ENCODE measurements around the gene QRICH1.

QRICH1 gene

DNA sequence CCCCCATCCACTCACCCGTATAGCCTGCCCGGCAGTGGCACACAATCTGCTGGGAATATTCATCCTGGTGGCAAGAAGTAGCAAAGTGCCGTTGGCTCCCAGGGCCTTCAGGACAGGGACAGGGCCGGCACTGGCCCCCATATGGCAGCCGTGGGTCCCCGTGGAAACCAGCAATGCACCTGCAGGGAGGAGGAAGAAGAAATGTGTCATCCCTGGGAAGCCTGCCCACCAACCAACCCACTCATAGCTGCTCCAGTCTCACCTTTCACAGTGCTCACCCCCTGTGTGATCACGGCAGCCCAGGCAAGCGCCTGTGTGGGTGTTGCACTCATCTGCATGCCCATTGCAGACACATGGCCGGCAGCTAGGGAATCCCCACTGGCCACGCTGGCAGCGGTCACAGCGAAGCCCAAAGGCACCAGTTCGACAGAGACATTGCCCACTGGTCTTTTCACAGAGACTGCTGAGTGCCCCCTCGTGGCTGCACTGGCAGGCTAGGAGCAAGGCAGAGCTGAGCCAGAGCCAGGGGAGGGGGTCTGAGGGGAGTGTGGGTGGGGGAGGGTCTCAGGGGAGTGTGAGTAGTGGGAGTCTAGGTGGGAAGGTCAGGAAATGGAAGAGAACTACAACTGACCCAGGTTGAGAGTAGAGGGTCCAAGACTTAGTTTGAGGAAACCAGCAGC is 31.3 kb upstream of the QRICH1 start:
- H3K27me3 ChIP-seq (ENCODE audit: control insufficient read depth in 2 of 2, insufficient read depth in 2 of 2, low read length in 2 of 2): no peaks in the 10 kb centered on the region
- H3K36me3 ChIP-seq (ENCODE audit: control insufficient read depth in 2 of 2, insufficient read depth in 2 of 2, low read length in 2 of 2): peaks cover 12 to 34% of the 10 kb centered on the region in 2 donors
- no peak overlapping the region for H3K9ac ChIP-seq (ENCODE audit: low read depth in 1 of 2, low read length in 2 of 2)
- no peaks in the 10 kb centered on the region for H3K9me3 ChIP-seq (ENCODE audit: control insufficient read depth in 2 of 2, low read length in 2 of 2)
- H3K4me3 ChIP-seq (ENCODE audit: low read length in 2 of 2): no peak overlapping the region
- peaks cover under 1 to 1% of the 10 kb centered on the region in 2 donors for H3K4me1 ChIP-seq (ENCODE audit: control insufficient read depth in 2 of 2, insufficient read depth in 2 of 2, low read length in 2 of 2)
- H3K27ac ChIP-seq (ENCODE audit: low read depth in 2 of 2, low read length in 2 of 2): no peak overlapping the region

DNA sequence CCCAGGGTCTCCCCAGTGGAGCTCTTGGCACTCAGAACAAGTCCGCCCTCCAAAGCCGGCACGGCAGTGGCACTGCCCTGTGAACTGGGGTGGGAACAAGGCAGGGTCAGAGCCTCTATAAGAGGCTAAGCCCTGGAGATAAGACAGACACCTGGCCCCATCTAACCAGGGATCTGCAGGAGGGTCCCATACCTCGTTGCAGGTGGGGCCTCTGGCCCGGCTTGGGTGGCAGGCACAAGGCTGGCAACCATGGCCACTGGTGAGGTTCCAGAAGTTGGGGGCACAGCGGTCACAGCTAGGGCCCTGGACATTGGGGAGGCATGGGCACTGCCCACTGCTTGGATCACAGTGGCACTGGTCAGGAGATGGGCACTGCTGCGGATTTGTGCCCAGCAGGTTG is 30.3 kb upstream of the QRICH1 start:
- no peak overlapping the region for H3K27ac ChIP-seq (ENCODE audit: low read depth in 2 of 2, low read length in 2 of 2)
- no peaks in the 10 kb centered on the region for H3K9me3 ChIP-seq (ENCODE audit: control insufficient read depth in 2 of 2, low read length in 2 of 2)
- peaks cover 12 to 30% of the 10 kb centered on the region in 2 donors for H3K36me3 ChIP-seq (ENCODE audit: control insufficient read depth in 2 of 2, insufficient read depth in 2 of 2, low read length in 2 of 2)
- H3K27me3 ChIP-seq (ENCODE audit: control insufficient read depth in 2 of 2, insufficient read depth in 2 of 2, low read length in 2 of 2): no peaks in the 10 kb centered on the region
- peaks cover 9% of the 10 kb centered on the region in 2 donors for H3K4me1 ChIP-seq (ENCODE audit: control insufficient read depth in 2 of 2, insufficient read depth in 2 of 2, low read length in 2 of 2)
- H3K4me3 ChIP-seq (ENCODE audit: low read length in 2 of 2): no peak overlapping the region
- H3K9ac ChIP-seq (ENCODE audit: low read depth in 1 of 2, low read length in 2 of 2): no peak overlapping the region

DNA sequence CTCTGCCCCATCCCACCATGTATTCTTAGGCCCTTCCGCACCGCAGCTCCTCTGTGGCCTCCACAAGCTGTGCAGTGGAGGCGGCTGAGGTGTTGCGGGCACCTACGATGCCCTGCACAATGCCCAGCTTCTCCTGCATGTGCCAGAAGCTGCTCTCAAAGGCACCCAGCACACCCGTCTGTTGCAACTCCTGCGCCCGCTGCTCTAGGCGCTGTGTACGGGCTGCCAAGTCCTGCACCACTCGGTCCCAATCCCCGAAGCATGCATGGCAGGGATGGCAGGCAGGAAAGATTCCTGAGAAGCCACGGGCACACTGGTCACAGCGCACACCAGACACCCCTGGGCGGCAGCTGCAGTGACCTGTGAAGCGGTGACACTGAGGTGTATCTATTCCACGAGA is 29.8 kb upstream of the QRICH1 start:
- Histone ChIP-seq H3K9me3 (ENCODE audit: control insufficient read depth in 2 of 2, low read length in 2 of 2) (no peaks in the 10 kb centered on the region), H3K27me3 (ENCODE audit: control insufficient read depth in 2 of 2, insufficient read depth in 2 of 2, low read length in 2 of 2) (no peaks in the 10 kb centered on the region), H3K4me3 (ENCODE audit: low read length in 2 of 2) (no peak overlapping the region), H3K36me3 (ENCODE audit: control insufficient read depth in 2 of 2, insufficient read depth in 2 of 2, low read length in 2 of 2) (peaks cover 15 to 29% of the 10 kb centered on the region in 2 donors), H3K27ac (ENCODE audit: low read depth in 2 of 2, low read length in 2 of 2) (no peak overlapping the region), H3K9ac (ENCODE audit: low read depth in 1 of 2, low read length in 2 of 2) (no peak overlapping the region), H3K4me1 (ENCODE audit: control insufficient read depth in 2 of 2, insufficient read depth in 2 of 2, low read length in 2 of 2) (peaks cover 9 to 10% of the 10 kb centered on the region in 2 donors)

DNA sequence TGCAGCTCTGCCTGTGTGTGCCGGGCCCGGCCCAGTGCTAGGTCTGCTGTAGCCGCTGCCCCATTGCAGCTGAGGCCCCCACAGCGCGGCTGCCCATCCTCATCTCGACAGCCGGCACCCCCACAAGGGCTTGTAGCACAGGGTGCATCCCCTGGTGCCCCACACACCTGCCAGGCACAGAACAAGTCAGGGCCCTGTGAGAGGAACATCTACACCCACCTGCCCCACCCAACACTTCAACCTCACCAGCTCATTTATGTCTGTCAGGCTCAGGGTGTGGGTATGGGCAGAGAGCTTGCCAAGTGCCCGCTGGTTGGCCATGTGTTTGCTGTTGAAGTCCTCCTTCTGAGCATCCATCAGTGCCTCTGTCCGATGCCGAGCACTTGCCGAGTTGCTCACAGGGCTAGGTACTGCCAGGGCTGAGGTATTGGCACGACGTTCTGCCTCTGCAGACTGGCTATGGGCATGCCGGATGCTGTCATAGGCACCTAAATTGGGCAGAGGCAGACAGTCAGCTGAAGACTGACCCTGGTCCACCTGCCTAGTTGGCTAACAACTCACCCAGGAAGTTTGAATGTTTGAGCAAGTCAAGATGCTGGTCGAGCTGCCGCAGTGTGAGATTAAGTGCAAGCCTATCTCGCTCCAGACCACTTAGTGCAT is 29.1 kb upstream of the QRICH1 start:
- Histone ChIP-seq H3K4me1 (ENCODE audit: control insufficient read depth in 2 of 2, insufficient read depth in 2 of 2, low read length in 2 of 2) (peaks cover 9 to 10% of the 10 kb centered on the region in 2 donors), H3K36me3 (ENCODE audit: control insufficient read depth in 2 of 2, insufficient read depth in 2 of 2, low read length in 2 of 2) (peaks cover 14 to 32% of the 10 kb centered on the region in 2 donors), H3K4me3 (ENCODE audit: low read length in 2 of 2) (no peak overlapping the region), H3K9ac (ENCODE audit: low read depth in 1 of 2, low read length in 2 of 2) (no peak overlapping the region), H3K9me3 (ENCODE audit: control insufficient read depth in 2 of 2, low read length in 2 of 2) (no peaks in the 10 kb centered on the region), H3K27ac (ENCODE audit: low read depth in 2 of 2, low read length in 2 of 2) (no peak overlapping the region), H3K27me3 (ENCODE audit: control insufficient read depth in 2 of 2, insufficient read depth in 2 of 2, low read length in 2 of 2) (no peaks in the 10 kb centered on the region)

DNA sequence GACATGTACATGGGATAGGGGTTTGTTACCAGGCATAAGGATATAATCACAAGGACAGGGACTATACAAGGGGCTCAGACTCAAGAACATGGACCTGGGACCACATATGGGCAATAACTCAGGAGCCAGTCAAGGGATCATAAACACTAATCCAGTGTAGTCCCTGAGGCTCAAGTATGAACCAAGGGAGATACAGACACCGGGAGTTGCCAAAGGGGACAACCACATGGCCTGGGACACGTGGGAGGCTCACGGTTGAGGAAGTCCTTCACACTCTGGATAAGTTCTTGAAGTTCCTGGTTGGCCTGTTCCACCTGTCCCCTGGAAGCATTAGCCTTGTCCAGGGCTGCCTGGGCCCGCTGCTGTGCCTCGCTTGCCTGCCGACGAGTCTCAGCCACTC is 28.6 kb upstream of the QRICH1 start:
- no peak overlapping the region for H3K4me3 ChIP-seq (ENCODE audit: low read length in 2 of 2)
- H3K27me3 ChIP-seq (ENCODE audit: control insufficient read depth in 2 of 2, insufficient read depth in 2 of 2, low read length in 2 of 2): no peaks in the 10 kb centered on the region
- H3K9me3 ChIP-seq (ENCODE audit: control insufficient read depth in 2 of 2, low read length in 2 of 2): no peaks in the 10 kb centered on the region
- H3K9ac ChIP-seq (ENCODE audit: low read depth in 1 of 2, low read length in 2 of 2): no peak overlapping the region
- peaks cover 19 to 38% of the 10 kb centered on the region in 2 donors for H3K36me3 ChIP-seq (ENCODE audit: control insufficient read depth in 2 of 2, insufficient read depth in 2 of 2, low read length in 2 of 2)
- H3K27ac ChIP-seq (ENCODE audit: low read depth in 2 of 2, low read length in 2 of 2): no peak overlapping the region
- H3K4me1 ChIP-seq (ENCODE audit: control insufficient read depth in 2 of 2, insufficient read depth in 2 of 2, low read length in 2 of 2): peaks cover 9 to 10% of the 10 kb centered on the region in 2 donors

DNA sequence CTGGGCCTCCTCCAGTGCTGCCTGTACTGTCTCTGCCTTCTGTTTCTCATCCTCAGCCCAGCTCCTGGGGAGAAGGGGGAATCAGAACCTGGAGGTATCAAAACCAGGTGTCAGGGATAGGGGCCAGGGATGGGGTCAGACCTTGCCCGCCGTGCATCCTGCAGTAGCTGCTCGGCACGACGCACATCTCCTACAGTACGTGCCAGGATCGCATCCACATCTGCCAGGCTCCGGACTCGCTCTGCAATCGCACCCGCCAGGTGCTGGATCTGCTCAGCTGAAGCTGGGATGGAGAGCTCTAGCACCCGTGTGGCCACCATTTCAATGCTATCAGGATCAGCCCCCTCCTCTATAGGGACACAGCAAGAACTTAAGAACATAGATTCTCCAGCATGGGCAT is 28.2 kb upstream of the QRICH1 start:
- Histone ChIP-seq H3K27me3 (ENCODE audit: control insufficient read depth in 2 of 2, insufficient read depth in 2 of 2, low read length in 2 of 2) (no peaks in the 10 kb centered on the region), H3K9me3 (ENCODE audit: control insufficient read depth in 2 of 2, low read length in 2 of 2) (no peaks in the 10 kb centered on the region), H3K36me3 (ENCODE audit: control insufficient read depth in 2 of 2, insufficient read depth in 2 of 2, low read length in 2 of 2) (peaks cover 23 to 42% of the 10 kb centered on the region in 2 donors), H3K4me1 (ENCODE audit: control insufficient read depth in 2 of 2, insufficient read depth in 2 of 2, low read length in 2 of 2) (peaks cover 9 to 10% of the 10 kb centered on the region in 2 donors), H3K27ac (ENCODE audit: low read depth in 2 of 2, low read length in 2 of 2) (no peak overlapping the region), H3K4me3 (ENCODE audit: low read length in 2 of 2) (no peak overlapping the region), H3K9ac (ENCODE audit: low read depth in 1 of 2, low read length in 2 of 2) (no peak overlapping the region)

DNA sequence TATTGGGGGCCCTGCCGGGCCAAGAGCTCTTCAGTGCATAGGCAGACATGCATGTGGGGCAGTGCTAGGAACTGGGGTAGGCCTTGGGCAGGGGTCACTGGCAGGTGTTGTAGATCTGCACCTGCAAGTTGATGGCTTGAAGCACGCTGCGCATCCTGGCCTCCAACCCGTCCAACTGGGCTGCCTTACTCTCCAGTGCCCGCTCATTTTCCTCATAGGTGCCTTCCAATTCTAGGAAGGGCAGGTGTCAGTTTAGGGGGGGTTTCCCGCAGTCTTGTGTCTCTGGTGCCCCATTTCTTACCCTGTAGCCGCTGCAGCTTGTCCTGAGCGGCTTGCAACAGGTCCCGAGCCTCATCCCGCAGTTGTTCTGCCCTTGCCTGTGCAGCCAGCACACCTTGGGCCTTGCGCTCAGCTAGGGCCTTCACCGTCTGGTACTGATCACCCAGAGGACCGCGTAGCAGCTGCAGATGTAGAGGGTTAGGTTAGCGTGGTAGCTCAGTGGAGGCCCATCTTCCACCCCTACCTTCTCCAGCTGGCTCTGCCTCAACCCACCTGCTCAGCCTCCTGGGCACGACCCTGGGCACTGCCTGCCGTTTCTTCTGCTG is 27.4 kb upstream of the QRICH1 start:
- H3K36me3 ChIP-seq (ENCODE audit: control insufficient read depth in 2 of 2, insufficient read depth in 2 of 2, low read length in 2 of 2): peaks cover 31 to 50% of the 10 kb centered on the region in 2 donors

DNA sequence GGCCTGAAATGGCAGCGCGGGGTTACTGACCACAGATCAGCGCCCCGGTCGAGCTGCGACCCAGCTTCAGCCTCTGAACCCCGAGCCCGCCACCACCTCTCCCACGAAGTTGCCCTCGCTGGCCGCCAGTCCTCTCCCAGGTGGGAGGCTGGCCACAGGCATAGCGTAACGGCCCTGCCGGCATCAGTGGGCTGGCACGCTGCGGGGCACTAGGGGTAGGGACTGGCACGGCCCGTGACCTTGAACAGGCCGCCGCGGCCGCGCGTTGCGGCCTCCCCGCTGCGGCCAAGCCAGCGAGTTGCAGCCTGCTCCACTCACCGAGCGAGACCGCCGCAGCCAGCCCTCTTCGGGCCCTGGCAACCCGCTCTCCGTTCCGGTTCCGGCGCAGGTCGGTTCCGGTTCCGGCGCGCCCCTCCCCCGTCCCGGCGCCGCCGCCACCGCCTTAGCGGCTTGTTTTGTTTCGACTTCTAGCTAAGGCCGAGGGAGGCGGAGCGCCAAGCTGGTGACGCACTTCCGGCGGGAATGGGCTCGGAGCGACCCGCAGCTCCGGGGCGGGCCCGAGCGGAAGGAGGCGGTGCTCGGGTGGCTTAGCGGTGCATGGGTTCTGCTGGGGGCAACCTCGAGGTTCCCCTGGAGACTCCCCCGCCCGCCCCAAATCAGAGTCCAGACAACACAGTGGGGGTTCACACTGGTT is 26.7 kb upstream of the QRICH1 start, which contains the start of gene USP19:
Gene USP19, minus strand, starts transcription at position 386 of the 694 bp plus-strand sequence. CDS start 1,678 bp downstream, outside the sequence.
- Histone ChIP-seq H3K36me3 (ENCODE audit: control insufficient read depth in 2 of 2, insufficient read depth in 2 of 2, low read length in 2 of 2) (peaks cover 34 to 56% of the 10 kb centered on the region in 2 donors), H3K4me1 (ENCODE audit: control insufficient read depth in 2 of 2, insufficient read depth in 2 of 2, low read length in 2 of 2) (peaks cover 9 to 10% of the 10 kb centered on the region in 2 donors), H3K9me3 (ENCODE audit: control insufficient read depth in 2 of 2, low read length in 2 of 2) (no peaks in the 10 kb centered on the region), H3K27me3 (ENCODE audit: control insufficient read depth in 2 of 2, insufficient read depth in 2 of 2, low read length in 2 of 2) (no peaks in the 10 kb centered on the region), H3K4me3 (ENCODE audit: low read length in 2 of 2) (peak within 1 kb of the TSS; percentile 85 to 89), H3K9ac (ENCODE audit: low read depth in 1 of 2, low read length in 2 of 2) (peak within 1 kb of the TSS; percentile 92 to 99), H3K27ac (ENCODE audit: low read depth in 2 of 2, low read length in 2 of 2) (peak within 1 kb of the TSS; percentile 93 to 96)

More for the DNA sequence above, 27.4 kb upstream of the QRICH1 start:
- no peaks in the 10 kb centered on the region for H3K9me3 ChIP-seq (ENCODE audit: control insufficient read depth in 2 of 2, low read length in 2 of 2)
- peak overlapping the region in 1 of 2 donors; percentile 42 for H3K9ac ChIP-seq (ENCODE audit: low read depth in 1 of 2, low read length in 2 of 2)
- H3K4me1 ChIP-seq (ENCODE audit: control insufficient read depth in 2 of 2, insufficient read depth in 2 of 2, low read length in 2 of 2): peaks cover 9 to 10% of the 10 kb centered on the region in 2 donors
- H3K27ac ChIP-seq (ENCODE audit: low read depth in 2 of 2, low read length in 2 of 2): peak overlapping the region; percentile 93 to 96
- peak overlapping the region; percentile 63 to 89 for H3K4me3 ChIP-seq (ENCODE audit: low read length in 2 of 2)
- no peaks in the 10 kb centered on the region for H3K27me3 ChIP-seq (ENCODE audit: control insufficient read depth in 2 of 2, insufficient read depth in 2 of 2, low read length in 2 of 2)

DNA sequence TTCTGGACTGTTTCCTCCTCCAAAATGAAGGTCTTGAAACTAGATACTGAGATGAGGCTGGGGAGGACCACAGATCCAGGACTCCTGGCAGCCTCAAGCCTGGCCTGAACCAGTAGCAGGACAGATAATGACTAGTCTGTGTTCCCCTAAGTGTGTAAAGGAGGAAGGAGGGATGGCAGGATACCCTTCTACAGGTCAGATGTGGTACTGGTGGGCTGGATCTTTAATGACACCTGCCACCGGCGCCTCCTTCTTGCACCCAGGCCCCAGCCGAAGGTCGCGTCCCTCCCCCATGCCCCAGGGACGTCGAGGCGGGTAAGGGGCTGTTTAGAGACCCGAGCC is 26.2 kb upstream of the QRICH1 start:
- Histone ChIP-seq H3K9ac (ENCODE audit: low read depth in 1 of 2, low read length in 2 of 2) (peak overlapping the region; percentile 92 to 99), H3K27ac (ENCODE audit: low read depth in 2 of 2, low read length in 2 of 2) (peak overlapping the region; percentile 93 to 96), H3K9me3 (ENCODE audit: control insufficient read depth in 2 of 2, low read length in 2 of 2) (no peaks in the 10 kb centered on the region), H3K36me3 (ENCODE audit: control insufficient read depth in 2 of 2, insufficient read depth in 2 of 2, low read length in 2 of 2) (peaks cover 40 to 61% of the 10 kb centered on the region in 2 donors), H3K4me3 (ENCODE audit: low read length in 2 of 2) (peak overlapping the region; percentile 85 to 89), H3K4me1 (ENCODE audit: control insufficient read depth in 2 of 2, insufficient read depth in 2 of 2, low read length in 2 of 2) (peaks cover 9 to 10% of the 10 kb centered on the region in 2 donors), H3K27me3 (ENCODE audit: control insufficient read depth in 2 of 2, insufficient read depth in 2 of 2, low read length in 2 of 2) (no peaks in the 10 kb centered on the region)
